HG03442 (cell line): ENCODE data around the gene ASTN2.

Experiments
- ATAC-seq: cut with Tn5 transposase; IDR thresholded peaks from one replicate; pipeline ENCODE4 v1.9.1; 2021; ENCODE audit warnings: mild to moderate bottlenecking, moderate library complexity; ENCODE audit not compliant: unreplicated experiment

The ASTN2 gene

GRCh38 chr9:116452227-116452626, 962.6 kb downstream of the ASTN2 start:
- ATAC-seq, result no peak

- ATAC-seq, result no peak
These were observed 963.2 kb downstream of the ASTN2 start for GRCh38 chr9:116451500-116452115.

- ATAC-seq, result peak; percentile 96
These were observed 964.3 kb downstream of the ASTN2 start for GRCh38 chr9:116450378-116451139.

GRCh38 chr9:116449949-116450348, 964.9 kb downstream of the ASTN2 start:
- ATAC-seq, result no peak

- no peak for ATAC-seq
These were observed 966.4 kb downstream of the ASTN2 start for GRCh38 chr9:116448431-116448830.

- ATAC-seq, result no peak
These were observed 966.9 kb downstream of the ASTN2 start for GRCh38 chr9:116447934-116448333.

GRCh38 chr9:116442528-116442927, 972.3 kb downstream of the ASTN2 start:
- ATAC-seq, result no peak

- ATAC-seq, result no peak
These were observed 977.2 kb downstream of the ASTN2 start for GRCh38 chr9:116437411-116438370.

- ATAC-seq, result no peak
These were observed 978.7 kb downstream of the ASTN2 start for GRCh38 chr9:116436121-116436520.

GRCh38 chr9:116435706-116436105, 979.2 kb downstream of the ASTN2 start:
- ATAC-seq, result no peak

- no peak for ATAC-seq
These were observed 980.5 kb downstream of the ASTN2 start for GRCh38 chr9:116434314-116434713.

- no peak for ATAC-seq
These were observed 982.8 kb downstream of the ASTN2 start for GRCh38 chr9:116432051-116432450.

- ATAC-seq, result no peak
These were observed 984.0 kb downstream of the ASTN2 start for GRCh38 chr9:116430849-116431248.

GRCh38 chr9:116425244-116425643, 989.6 kb downstream of the ASTN2 start:
- no peak for ATAC-seq

GRCh38 chr9:116423149-116423548, 991.7 kb downstream of the ASTN2 start:
- ATAC-seq, result no peak

- no peak for ATAC-seq
These were observed 992.5 kb downstream of the ASTN2 start for GRCh38 chr9:116422119-116422979.

GRCh38 chr9:116420993-116421538, 993.8 kb downstream of the ASTN2 start:
- no peak for ATAC-seq

- ATAC-seq, result no peak
These were observed 995.7 kb downstream of the ASTN2 start for GRCh38 chr9:116419181-116419580.

- ATAC-seq, result no peak
These were observed 997.4 kb downstream of the ASTN2 start for GRCh38 chr9:116417464-116417863.

- ATAC-seq, result no peak
These were observed 998.4 kb downstream of the ASTN2 start for GRCh38 chr9:116416421-116416820.
